GM12891 (cell line): Measurements from ENCODE around the gene GNAQ.

Experiments
- PAX5 ChIP-seq: IDR thresholded peaks from 2 replicates; pipeline ENCODE4 v1.6.1; 2011; ENCODE audit warnings: low read length, moderate library complexity, mild to moderate bottlenecking; ENCODE audit not compliant: insufficient read depth, severe bottlenecking
- POLR2A ChIP-seq: IDR thresholded peaks from 2 replicates; pipeline ENCODE4 v1.6.1; 2011; ENCODE audit warnings: low read depth, low read length, control low read depth
- POLR2AphosphoS5 ChIP-seq: IDR thresholded peaks from 2 replicates; pipeline ENCODE4 v1.6.1; 2011; ENCODE audit warnings: low read depth, low read length, control low read depth
- SPI1 ChIP-seq: IDR thresholded peaks from 2 replicates; pipeline ENCODE4 v1.6.1; 2011; ENCODE audit warnings: low read depth, low read length, control low read depth
- TAF1 ChIP-seq: IDR thresholded peaks from 2 replicates; pipeline ENCODE4 v1.6.1; 2011; ENCODE audit warnings: low read depth, low read length, control low read depth

- TF ChIP-seq POLR2AphosphoS5 (no peak), TAF1 (no peak), SPI1 (no peak), POLR2A (no peak), PAX5 (no peak)
These were observed 34.9 kb downstream of the GNAQ start for GRCh38 chr9:77996696-77997095.
